A673 (cell line): ENCODE results near the gene SDF2L1. TPM values are rescaled to one million over a fixed set of nuclear protein-coding genes. Genes with fewer than 3 reads are reported as not detected.

Source experiments
- BruUV-seq: library from RNA; stranded (reverse); fragments of 400-500 nt; replicated peaks from 2 replicates; lab custom pipeline; 2021; lab: Mats Ljungman, UMichigan
- CTCF ChIA-PET: fragments of 300-600 bp; sonication (Branson Sonifier 250); formaldehyde crosslinking; loops from one replicate; lab custom pipeline; 2022; ENCODE audit warnings: antibody characterized with exemption; lab: Charles Lee
- POLR2A ChIA-PET: fragments of 300-600 bp; sonication (Branson Sonifier 250); formaldehyde crosslinking; loops from one replicate; lab custom pipeline; 2022; ENCODE audit warnings: antibody characterized with exemption; ENCODE audit not compliant: low non-redundant PET; lab: Charles Lee
- DNase-seq: peaks from one replicate; pipeline ENCODE4 v3.0.0-alpha.2; 2015; ENCODE audit warnings: low spot score
- H3K27ac ChIP-seq: fragments of 200-600 bp; sonication (generic); 2 replicates; pipeline ENCODE4 v1.5.1; 2016; ENCODE audit warnings: mixed run types, low read depth, mild to moderate bottlenecking, mixed read lengths, antibody characterized with exemption, low read length; ENCODE audit not compliant: poor library complexity, severe bottlenecking
- H3K27me3 ChIP-seq: fragments of 200-600 bp; sonication (generic); replicated peaks from 2 replicates; pipeline ENCODE4 v1.6.1; 2017; ENCODE audit warnings: mixed run types, low read depth, mild to moderate bottlenecking, mixed read lengths, antibody characterized with exemption, low read length; ENCODE audit not compliant: insufficient read depth, poor library complexity
- H3K36me3 ChIP-seq: fragments of 200-600 bp; sonication (generic); 2 replicates; pipeline ENCODE4 v1.6.1; 2016; ENCODE audit warnings: mixed run types, mild to moderate bottlenecking, mixed read lengths, antibody characterized with exemption, low read length; ENCODE audit not compliant: insufficient read depth, poor library complexity, severe bottlenecking
- H3K4me1 ChIP-seq: fragments of 200-600 bp; sonication (generic); 2 replicates; pipeline ENCODE4 v1.6.1; 2017; ENCODE audit warnings: mixed run types, mild to moderate bottlenecking, mixed read lengths, antibody characterized with exemption, low read length; ENCODE audit not compliant: insufficient read depth, poor library complexity, severe bottlenecking
- H3K4me3 ChIP-seq: fragments of 200-600 bp; sonication (generic); 2 replicates; pipeline ENCODE4 v1.5.1; 2016; ENCODE audit warnings: low read depth, mixed run types, mild to moderate bottlenecking, mixed read lengths, low read length; ENCODE audit not compliant: poor library complexity, severe bottlenecking
- H3K9me3 ChIP-seq: fragments of 200-600 bp; sonication (generic); 2 replicates; pipeline ENCODE4 v1.6.1; 2016; ENCODE audit warnings: mixed run types, low read depth, mild to moderate bottlenecking, mixed read lengths, antibody characterized with exemption, low read length; ENCODE audit not compliant: poor library complexity, severe bottlenecking
- EZH2 ChIP-seq: fragments of 200-600 bp; sonication (generic); IDR thresholded peaks from 2 replicates; pipeline ENCODE4 v1.6.1; 2017; ENCODE audit warnings: borderline replicate concordance, low read depth, mild to moderate bottlenecking, mixed read lengths, antibody characterized with exemption, low read length; ENCODE audit not compliant: poor library complexity, severe bottlenecking
- intact Hi-C: fragments of 100-400 bp; cut with micrococcal nuclease; formaldehyde crosslinking; loops from one replicate; pipeline ENCODE4 v1.10.0; 2022; ENCODE audit not compliant: unreplicated experiment
- total RNA-seq: library from RNA; stranded (reverse); gene quantifications from 2 replicates; pipeline ENCODE4 v1.2.3, GENCODE V29; 2021
- TF ChIP-seq, protein P1 (sequence below): fragments of 300-800, 200-600 bp; sonication (generic); conservative IDR thresholded peaks from 2 replicates; pipeline ENCODE4 v1.5.1; 2017; ENCODE audit warnings: low read depth, mild to moderate bottlenecking, antibody characterized with exemption, low read length, moderate library complexity, mixed read lengths

Gene SDF2L1
- total RNA-seq, 1 experiment from 2014 or later: 50.1 TPM

DNA sequence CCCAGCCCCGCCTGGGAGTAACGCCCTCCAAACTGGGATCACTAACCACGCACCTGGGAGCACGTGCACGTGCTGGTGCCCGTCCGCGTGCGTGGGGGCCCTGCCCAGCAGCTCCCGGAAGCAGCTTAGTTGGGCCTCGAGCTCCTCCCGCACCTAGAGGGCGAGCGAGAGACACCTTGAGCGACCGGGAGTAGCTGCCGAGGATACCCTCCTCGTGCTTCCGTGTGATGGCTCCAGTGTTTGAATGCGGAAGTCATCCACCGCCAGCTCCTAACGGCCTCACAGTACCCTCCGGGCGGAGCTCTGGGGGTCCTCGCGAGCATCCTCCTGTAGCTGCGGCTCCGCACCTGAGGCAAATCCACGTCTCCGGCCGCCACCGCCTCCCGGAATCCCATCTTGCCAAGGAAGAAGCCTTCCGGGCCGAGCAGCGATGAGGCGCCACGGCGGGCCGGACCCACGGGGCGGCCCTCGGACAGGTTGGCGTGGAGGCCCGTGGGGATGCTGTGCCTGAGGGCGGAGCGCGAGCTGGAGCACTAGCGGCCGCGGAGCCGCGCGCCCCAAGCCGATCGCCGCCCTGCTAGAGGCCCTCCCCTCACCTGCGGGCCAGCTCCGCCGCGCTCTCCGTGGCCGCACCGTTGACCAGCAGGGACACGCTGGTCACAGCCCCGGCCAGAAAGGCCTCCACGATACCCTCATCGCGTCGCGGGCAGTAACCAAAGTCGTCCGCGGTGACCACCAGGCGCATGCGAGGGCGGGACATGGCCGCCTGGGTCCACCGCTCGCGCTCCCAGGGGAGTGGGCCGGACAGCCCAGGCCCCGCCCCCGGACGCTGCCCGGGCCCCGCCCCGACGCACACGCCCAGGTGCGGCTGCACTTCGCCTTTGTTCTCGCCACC, 12.6 kb upstream of the SDF2L1 start, which contains the start of gene YDJC:
YDJC (minus strand) TSS at position 768 of the 895 bp plus-strand sequence; CDS start at position 760, 8 bp downstream.
- TF ChIP-seq, protein P1, sequence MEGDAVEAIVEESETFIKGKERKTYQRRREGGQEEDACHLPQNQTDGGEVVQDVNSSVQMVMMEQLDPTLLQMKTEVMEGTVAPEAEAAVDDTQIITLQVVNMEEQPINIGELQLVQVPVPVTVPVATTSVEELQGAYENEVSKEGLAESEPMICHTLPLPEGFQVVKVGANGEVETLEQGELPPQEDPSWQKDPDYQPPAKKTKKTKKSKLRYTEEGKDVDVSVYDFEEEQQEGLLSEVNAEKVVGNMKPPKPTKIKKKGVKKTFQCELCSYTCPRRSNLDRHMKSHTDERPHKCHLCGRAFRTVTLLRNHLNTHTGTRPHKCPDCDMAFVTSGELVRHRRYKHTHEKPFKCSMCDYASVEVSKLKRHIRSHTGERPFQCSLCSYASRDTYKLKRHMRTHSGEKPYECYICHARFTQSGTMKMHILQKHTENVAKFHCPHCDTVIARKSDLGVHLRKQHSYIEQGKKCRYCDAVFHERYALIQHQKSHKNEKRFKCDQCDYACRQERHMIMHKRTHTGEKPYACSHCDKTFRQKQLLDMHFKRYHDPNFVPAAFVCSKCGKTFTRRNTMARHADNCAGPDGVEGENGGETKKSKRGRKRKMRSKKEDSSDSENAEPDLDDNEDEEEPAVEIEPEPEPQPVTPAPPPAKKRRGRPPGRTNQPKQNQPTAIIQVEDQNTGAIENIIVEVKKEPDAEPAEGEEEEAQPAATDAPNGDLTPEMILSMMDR: peak; percentile 66
- TF ChIP-seq EZH2: no peak
- BruUV-seq: TSS peak; percentile 46
- H3K4me1 ChIP-seq: peaks cover 9% of the 10 kb centered on the region
- H3K27ac ChIP-seq: peak within 1 kb of the TSS; percentile 67
- intact Hi-C loops: loop anchor here (5.0 kb wide), 1 partner anchor 42 kb away; no protein-coding TSS in a partner anchor
- H3K9me3 ChIP-seq: no peaks in the 10 kb centered on the region
- ChIA-PET POLR2A (no interaction called here), CTCF (interaction anchor here (0.7 to 1.4 kb wide), 4 partner anchors 13 to 47 kb away, joined by 3 to 9 read pairs (median 4); partner anchors contain the start of gene SDF2L1)
- peaks cover 7% of the 10 kb centered on the region for H3K36me3 ChIP-seq
- peak within 1 kb of the TSS; percentile 60 for H3K4me3 ChIP-seq
- peak; percentile 94 for DNase-seq
- no peaks in the 10 kb centered on the region for H3K27me3 ChIP-seq

GRCh38 chr22:21631025-21631424, 11.1 kb upstream of the SDF2L1 start:
- Histone ChIP-seq H3K4me1 (peaks cover 9% of the 10 kb centered on the region), H3K9me3 (no peaks in the 10 kb centered on the region), H3K27me3 (no peaks in the 10 kb centered on the region), H3K36me3 (peaks cover 7% of the 10 kb centered on the region), H3K4me3 (no peak overlapping the region), H3K27ac (no peak overlapping the region)
- POLR2A ChIA-PET: interaction anchor here (0.5 kb wide), 1 partner anchor 988 kb away, joined by 10 read pairs; no protein-coding TSS in a partner anchor
- no peak for DNase-seq
- CTCF ChIA-PET: no interaction called here
- TF ChIP-seq, protein P1: no peak
- TF ChIP-seq EZH2: no peak
- no TSS peak for BruUV-seq
- intact Hi-C loops: no loop called here

DNA sequence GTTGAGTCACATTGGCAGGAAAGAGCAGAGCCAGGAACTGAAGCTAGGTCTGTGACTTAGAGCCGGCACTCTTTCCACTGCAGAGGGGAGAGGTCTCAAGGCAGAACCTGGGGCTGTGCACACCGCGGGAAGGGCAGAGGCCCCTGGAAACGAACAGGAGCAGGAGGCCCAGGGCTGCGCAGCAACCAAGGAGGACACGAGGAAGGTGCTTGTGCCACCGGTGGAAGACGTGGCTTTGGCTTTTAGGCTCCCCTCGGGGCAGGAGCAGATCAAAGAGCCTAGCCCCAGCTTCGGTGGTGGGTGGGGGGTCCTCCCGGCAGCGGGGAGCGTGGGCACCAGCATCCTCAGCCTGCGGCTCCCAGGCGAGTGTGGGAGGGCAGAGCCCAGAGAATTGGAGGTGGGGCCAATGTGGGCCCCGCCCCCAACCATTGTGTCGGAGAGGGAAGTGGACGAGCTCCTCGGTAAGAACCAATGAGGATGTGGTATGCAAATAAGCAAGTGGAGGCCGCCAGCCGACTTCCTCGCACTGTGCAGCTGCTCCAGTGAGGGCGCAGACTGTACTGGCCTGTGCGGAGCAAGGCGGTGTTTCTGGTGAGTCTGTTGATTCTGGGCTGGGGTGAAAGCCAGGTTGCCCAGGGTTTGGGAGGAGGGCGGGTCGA, 9.7 kb upstream of the SDF2L1 start, which contains the start of gene CCDC116:
CCDC116 (plus strand) TSS at position 524 of the 659 bp plus-strand sequence. CDS start 422 bp downstream, outside the sequence.
- peaks cover 7% of the 10 kb centered on the region for H3K36me3 ChIP-seq
- ChIA-PET CTCF (interaction anchor here (1.0 kb wide), 2 partner anchors 10 to 15 kb away, joined by 3 to 7 read pairs; no protein-coding TSS in a partner anchor), POLR2A (no interaction called here)
- TF ChIP-seq, protein P1: no peak
- TF ChIP-seq EZH2: no peak
- H3K27ac ChIP-seq: no peak within 1 kb of the TSS
- intact Hi-C loops: no loop called here
- H3K27me3 ChIP-seq: no peaks in the 10 kb centered on the region
- no TSS peak for BruUV-seq
- peak; percentile 91 for DNase-seq
- H3K4me1 ChIP-seq: peaks cover 9% of the 10 kb centered on the region
- H3K4me3 ChIP-seq: no peak within 1 kb of the TSS
- H3K9me3 ChIP-seq: no peaks in the 10 kb centered on the region
